ENCODE data around the gene PKN1. TPM values are rescaled to one million over a fixed set of nuclear protein-coding genes. Genes with fewer than 3 reads are reported as not detected.
A peak's percentile ranks its signal among the peaks of the same experiment; 100 is the strongest.
"Not testable (repeated sequence)": the region's sequence is repeated elsewhere in the genome, so short reads cannot be mapped to it uniquely, and the experiment has no call there.

The PKN1 gene
- total RNA-seq, 4 donors from 2014 or later = 73.9 to 150 (median 118) TPM

- H3K27ac ChIP-seq = peak overlapping the region; percentile 65 to 90 (median 87)
- WGBS, 2 donors = 22 to 53% methylated on average over 7 of the region's 7 CpGs
- no peak for DNase-seq (ENCODE audit: low spot score in 2 of 2)
- H3K9me3 ChIP-seq = no peaks in the 10 kb centered on the region
- peak overlapping the region in 3 of 4 donors; percentile 19 to 90 (median 83) for H3K4me3 ChIP-seq
- H3K27me3 ChIP-seq = no peaks in the 10 kb centered on the region
- no peak for TF ChIP-seq POLR2A (IDR thresholded peaks at IDR 0.05)
- TF ChIP-seq EP300 (IDR thresholded peaks at IDR 0.05) = no peak
- no peak for TF ChIP-seq CTCF (IDR thresholded peaks at IDR 0.05)
- H3K36me3 ChIP-seq = peaks cover 0 to 10% (median 0%) of the 10 kb centered on the region in 3 donors
- peaks cover 0 to 46% (median 23%) of the 10 kb centered on the region in 4 donors for H3K4me1 ChIP-seq
Observed at GRCh38 chr19:14496834-14497227, 63.7 kb downstream of the PKN1 start.

- WGBS, 2 donors = 35 to 37% methylated on average over 4 to 6 of the region's 6 CpGs
- no peak overlapping the region for H3K4me3 ChIP-seq
- no peaks in the 10 kb centered on the region for H3K27me3 ChIP-seq
- TF ChIP-seq CTCF (IDR thresholded peaks at IDR 0.05) (no peak), EP300 (IDR thresholded peaks at IDR 0.05) (peak in 1 of 2 donors; percentile 14)
- no peaks in the 10 kb centered on the region for H3K9me3 ChIP-seq
- peak overlapping the region; percentile 65 to 90 (median 87) for H3K27ac ChIP-seq
- H3K4me1 ChIP-seq = peaks cover 0 to 46% (median 23%) of the 10 kb centered on the region in 4 donors
- H3K36me3 ChIP-seq = peaks cover 0 to 4% (median 0%) of the 10 kb centered on the region in 3 donors
- no peak for DNase-seq (ENCODE audit: low spot score in 2 of 2)
Observed at GRCh38 chr19:14497228-14497921, 64.3 kb downstream of the PKN1 start.

GRCh38 chr19:14502334-14503092 lies 69.4 kb downstream of the PKN1 start:
- peaks cover 0 to 14% (median 2%) of the 10 kb centered on the region in 4 donors for H3K4me1 ChIP-seq
- H3K9me3 ChIP-seq = no peaks in the 10 kb centered on the region
- no peak overlapping the region for H3K27ac ChIP-seq
- DNase-seq (ENCODE audit: low spot score in 2 of 2) = no peak
- no peaks in the 10 kb centered on the region for H3K27me3 ChIP-seq
- no peaks in the 10 kb centered on the region for H3K36me3 ChIP-seq
- H3K4me3 ChIP-seq = no peak overlapping the region
- TF ChIP-seq POLR2A (IDR thresholded peaks at IDR 0.05) = no peak
- no peak for TF ChIP-seq CTCF (IDR thresholded peaks at IDR 0.05)
- TF ChIP-seq EP300 (IDR thresholded peaks at IDR 0.05) = no peak
- 80 to 83% methylated on average over 11 of the region's 11 CpGs for WGBS, 2 donors

GRCh38 chr19:14503285-14503684 lies 70.2 kb downstream of the PKN1 start:
- no peaks in the 10 kb centered on the region for H3K36me3 ChIP-seq
- 80 to 85% methylated on average over 1 of the region's 1 CpG for WGBS, 2 donors
- no peaks in the 10 kb centered on the region for H3K27me3 ChIP-seq
- no peaks in the 10 kb centered on the region for H3K9me3 ChIP-seq
- H3K4me3 ChIP-seq = no peak overlapping the region
- TF ChIP-seq CTCF (IDR thresholded peaks at IDR 0.05) = no peak
- no peak for TF ChIP-seq EP300 (IDR thresholded peaks at IDR 0.05)
- no peak for TF ChIP-seq POLR2A (IDR thresholded peaks at IDR 0.05)
- no peak overlapping the region for H3K27ac ChIP-seq
- H3K4me1 ChIP-seq = peaks cover 0 to 7% (median 0%) of the 10 kb centered on the region in 4 donors
- DNase-seq (ENCODE audit: low spot score in 2 of 2) = no peak

- not testable (repeated sequence) for DNase-seq (ENCODE audit: low spot score in 2 of 2)
Observed at GRCh38 chr19:14504575-14504974, 71.5 kb downstream of the PKN1 start.

More at GRCh38 chr19:14504575-14504974, 71.5 kb downstream of the PKN1 start:
- H3K27ac ChIP-seq = peak overlapping the region in 1 of 4 donors; percentile 69
- H3K4me3 ChIP-seq, H3K27me3 ChIP-seq, H3K9me3 ChIP-seq, H3K4me1 ChIP-seq, H3K36me3 ChIP-seq: not testable (repeated sequence)
- 81 to 84% methylated on average over 8 of the region's 8 CpGs for WGBS, 2 donors

Data from tibial nerve (tissue), 4 donors.